Kidney epithelial cell (primary cell): Measurements from ENCODE around the gene ZSCAN9. TPM values are rescaled to one million over a fixed set of nuclear protein-coding genes. Genes with fewer than 3 reads are reported as not detected.

ENCODE experiments used
- DNase-seq: peaks from one replicate; pipeline ENCODE4 v3.0.0-alpha.2; 2010; ENCODE audit warnings: low read depth
- H3K27me3 ChIP-seq: 2 replicates; pipeline ENCODE4 v1.6.0; 2011; ENCODE audit warnings: low read length; ENCODE audit not compliant: control insufficient read depth, insufficient read depth
- H3K36me3 ChIP-seq: 2 replicates; pipeline ENCODE4 v1.5.1; 2011; ENCODE audit warnings: low read length; ENCODE audit not compliant: control insufficient read depth, insufficient read depth
- H3K4me3 ChIP-seq: 2 replicates; pipeline ENCODE4 v1.5.1; 2011; ENCODE audit warnings: low read depth, mild to moderate bottlenecking, control low read depth, low read length
- total RNA-seq: library from RNA; depleted of rRNA; stranded (reverse); fragments of >200 nt; gene quantifications from 2 replicates; pipeline ENCODE4 v1.2.3, GENCODE V29; 2015
- TF ChIP-seq, protein P1 (sequence below): IDR thresholded peaks from 2 replicates; pipeline ENCODE4 v1.5.1; 2011; ENCODE audit warnings: mild to moderate bottlenecking, moderate library complexity, low read length, control low read depth, inconsistent platforms; ENCODE audit not compliant: insufficient read depth, poor library complexity, severe bottlenecking

The ZSCAN9 gene
- total RNA-seq, 1 donor from 2014 or later = 23.7 TPM

DNA sequence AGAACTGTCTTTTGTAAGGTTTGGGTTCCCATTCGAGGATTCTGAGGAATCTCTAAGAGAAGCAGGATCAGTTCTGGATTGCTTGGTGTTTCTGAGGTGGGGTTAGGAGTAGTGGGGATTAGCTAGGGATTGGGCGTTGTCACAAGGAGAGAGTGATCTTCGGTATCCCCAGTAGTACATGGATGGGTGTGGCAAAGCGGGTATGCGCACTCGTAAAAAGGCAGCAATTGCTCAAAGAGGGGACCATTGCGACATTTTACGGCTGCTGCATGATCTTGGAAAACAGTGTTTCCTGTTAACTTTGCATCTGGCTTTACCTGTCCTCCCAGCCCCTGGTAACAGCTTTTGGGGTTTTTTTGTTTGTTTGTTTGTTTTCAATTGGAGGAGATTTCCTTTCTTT is 9.7 kb upstream of the ZSCAN9 start:
- TF ChIP-seq, protein P1, sequence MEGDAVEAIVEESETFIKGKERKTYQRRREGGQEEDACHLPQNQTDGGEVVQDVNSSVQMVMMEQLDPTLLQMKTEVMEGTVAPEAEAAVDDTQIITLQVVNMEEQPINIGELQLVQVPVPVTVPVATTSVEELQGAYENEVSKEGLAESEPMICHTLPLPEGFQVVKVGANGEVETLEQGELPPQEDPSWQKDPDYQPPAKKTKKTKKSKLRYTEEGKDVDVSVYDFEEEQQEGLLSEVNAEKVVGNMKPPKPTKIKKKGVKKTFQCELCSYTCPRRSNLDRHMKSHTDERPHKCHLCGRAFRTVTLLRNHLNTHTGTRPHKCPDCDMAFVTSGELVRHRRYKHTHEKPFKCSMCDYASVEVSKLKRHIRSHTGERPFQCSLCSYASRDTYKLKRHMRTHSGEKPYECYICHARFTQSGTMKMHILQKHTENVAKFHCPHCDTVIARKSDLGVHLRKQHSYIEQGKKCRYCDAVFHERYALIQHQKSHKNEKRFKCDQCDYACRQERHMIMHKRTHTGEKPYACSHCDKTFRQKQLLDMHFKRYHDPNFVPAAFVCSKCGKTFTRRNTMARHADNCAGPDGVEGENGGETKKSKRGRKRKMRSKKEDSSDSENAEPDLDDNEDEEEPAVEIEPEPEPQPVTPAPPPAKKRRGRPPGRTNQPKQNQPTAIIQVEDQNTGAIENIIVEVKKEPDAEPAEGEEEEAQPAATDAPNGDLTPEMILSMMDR = no peak
- Histone ChIP-seq H3K36me3 (no peaks in the 10 kb centered on the region), H3K4me3 (no peak overlapping the region), H3K27me3 (peaks cover 5% of the 10 kb centered on the region)
- DNase-seq = no peak

DNA sequence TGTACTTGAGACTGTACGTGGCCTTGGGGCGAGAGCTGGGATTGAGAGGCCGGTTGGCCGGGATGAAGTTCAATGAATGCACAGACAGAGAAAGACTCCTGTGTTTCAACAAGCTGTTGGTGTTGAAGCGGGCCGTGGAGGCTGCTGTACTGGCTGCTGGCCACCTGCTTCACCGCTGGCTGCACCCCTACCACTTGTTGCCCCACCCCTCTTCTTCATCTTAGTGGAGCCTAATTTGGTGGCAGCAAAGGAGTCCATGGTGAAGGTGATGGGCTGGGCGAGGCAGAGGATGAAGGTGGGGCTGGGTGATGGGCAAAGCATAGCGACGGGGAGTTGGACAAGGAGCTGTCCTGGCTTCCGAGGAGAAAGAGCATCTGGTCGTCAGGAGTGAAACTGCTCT is 7.2 kb upstream of the ZSCAN9 start:
- no peak overlapping the region for H3K4me3 ChIP-seq
- DNase-seq = no peak
- TF ChIP-seq, protein P1 = no peak
- no peaks in the 10 kb centered on the region for H3K36me3 ChIP-seq
- H3K27me3 ChIP-seq = peaks cover 5% of the 10 kb centered on the region

DNA sequence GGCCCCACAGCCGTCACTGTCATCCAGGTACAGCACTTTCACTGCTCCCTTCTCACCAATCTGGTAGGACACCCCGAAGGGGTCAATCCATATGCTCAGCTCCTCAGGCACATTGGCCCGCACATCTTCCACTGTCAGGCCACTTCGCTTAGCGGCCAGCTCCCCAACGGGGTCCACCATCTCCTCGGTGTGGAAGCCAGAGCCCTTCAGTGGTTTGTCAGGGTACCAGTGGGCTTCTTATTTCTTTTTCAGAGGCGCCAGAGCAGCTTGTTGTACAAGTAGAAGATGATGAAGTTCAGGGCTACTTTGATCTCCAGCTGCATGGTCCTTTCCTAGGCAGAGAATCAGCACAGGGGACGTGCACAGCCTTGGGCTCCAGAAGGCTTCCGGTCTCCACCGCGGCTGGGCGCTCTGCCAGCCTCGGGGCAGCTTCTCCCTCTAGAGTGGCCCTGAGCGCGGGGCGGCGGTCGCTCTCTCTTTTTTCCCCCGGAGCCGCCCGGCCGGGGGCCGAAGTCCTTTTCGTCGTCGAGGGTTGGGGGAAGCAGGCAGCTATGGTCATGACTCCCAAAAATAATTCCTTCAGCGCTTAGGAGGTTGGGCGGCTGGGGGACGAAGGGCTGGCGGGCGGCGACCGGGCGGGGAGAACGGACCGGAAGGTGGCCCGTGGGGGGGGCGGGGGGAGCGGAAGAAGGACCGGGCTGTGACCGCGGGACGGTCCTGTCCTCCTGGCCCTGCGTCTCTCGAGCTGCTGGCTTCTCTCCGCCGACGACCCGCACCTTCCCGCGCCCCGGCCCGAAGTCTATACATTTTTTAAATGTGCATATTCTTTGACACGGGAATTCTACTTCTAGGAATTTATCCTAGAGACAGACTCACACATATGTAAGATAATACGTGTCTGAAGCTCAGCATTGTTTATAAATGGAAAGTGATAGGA is 6.5 kb upstream of the ZSCAN9 start:
- no peaks in the 10 kb centered on the region for H3K36me3 ChIP-seq
- peak overlapping the region; percentile 52 for H3K4me3 ChIP-seq
- TF ChIP-seq, protein P1 = no peak
- no peak for DNase-seq
- H3K27me3 ChIP-seq = peaks cover 5% of the 10 kb centered on the region

DNA sequence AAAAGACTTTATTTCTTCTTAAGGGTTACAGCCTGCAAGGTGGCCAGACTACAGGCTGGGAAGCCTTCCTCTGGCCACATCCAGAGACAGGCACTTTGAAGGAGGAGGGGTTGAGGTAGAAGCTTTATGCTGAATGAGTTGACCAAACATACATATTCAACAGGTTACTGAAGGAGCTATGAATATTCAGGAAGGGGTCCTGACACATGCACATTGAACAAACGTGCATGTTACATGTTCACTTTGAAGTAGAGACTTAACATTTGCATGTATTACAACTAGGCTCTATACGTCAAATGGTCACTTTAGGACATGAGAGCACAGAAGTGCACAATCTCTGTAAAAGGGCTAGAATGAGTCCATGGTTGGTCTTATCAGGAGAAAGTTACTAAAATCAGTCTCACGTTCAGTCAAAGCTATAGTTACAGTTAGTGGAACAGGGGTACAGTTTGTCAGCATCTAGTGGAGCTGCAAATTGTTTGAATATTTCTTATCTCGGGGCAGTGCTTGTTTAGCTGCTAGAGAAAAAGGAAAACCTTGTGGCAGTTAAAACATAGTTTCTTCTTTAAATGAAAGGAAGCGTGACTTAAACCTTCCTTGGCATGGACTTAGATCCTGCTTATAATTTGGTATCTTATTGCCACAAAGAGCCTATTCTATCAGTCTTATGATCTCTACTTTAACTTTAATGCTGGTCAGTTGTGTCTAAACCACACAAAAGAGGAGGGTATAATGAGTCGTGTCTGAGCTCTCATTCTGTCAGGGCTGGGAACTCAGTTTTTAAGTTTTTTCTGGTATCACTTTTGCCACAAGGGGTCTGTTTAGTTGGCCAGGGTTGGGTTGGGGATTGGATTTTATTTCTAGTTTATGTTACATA is 4.6 kb upstream of the ZSCAN9 start:
- Histone ChIP-seq H3K36me3 (no peaks in the 10 kb centered on the region), H3K27me3 (peaks cover 3% of the 10 kb centered on the region), H3K4me3 (no peak overlapping the region)
- DNase-seq = no peak
- TF ChIP-seq, protein P1 = no peak

DNA sequence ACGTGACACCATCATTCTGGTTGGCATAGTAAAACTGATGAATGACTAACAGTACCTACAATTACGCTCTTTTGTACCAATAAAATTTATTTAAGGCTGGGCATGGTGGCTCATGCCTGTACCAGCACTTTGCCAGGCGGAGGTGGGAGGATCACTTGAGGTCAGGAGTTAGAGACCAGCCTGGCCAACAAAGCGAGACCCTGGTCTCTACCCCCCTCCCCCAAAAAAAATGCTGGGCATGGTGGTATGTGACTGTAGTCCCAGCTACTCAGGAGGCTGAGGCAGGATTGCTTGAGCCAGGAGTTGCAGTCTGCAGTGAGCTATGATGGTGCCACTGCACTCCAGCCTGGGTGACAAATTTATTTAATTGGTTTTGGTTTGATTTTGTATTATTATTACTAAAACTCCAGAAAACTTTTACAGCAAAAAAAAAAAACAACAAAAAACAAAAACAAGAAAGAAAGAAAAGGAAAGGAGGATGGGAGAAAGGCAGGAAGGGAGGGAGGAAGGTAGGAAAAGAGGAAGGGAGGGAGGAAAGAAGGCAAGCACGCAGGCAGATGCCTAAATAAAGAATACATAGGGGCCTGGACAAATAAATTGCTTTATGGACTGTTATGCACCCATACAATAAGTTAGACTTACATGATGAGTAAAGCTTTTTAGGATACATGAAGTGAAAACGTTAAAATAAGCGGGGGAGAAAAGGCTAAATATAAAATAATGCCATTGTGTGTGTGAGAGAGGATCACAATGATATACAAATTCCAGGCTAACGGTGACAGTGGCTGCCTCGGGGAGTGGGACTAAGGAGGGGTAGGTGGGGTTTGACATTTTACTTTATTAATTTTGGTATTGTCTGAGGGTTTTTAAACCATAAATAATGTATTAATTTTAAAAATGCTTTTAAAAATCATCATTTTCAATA is 682 bp upstream of the ZSCAN9 start:
- Histone ChIP-seq H3K27me3 (no peaks in the 10 kb centered on the region), H3K36me3 (peaks cover 2% of the 10 kb centered on the region), H3K4me3 (peak overlapping the region; percentile 87)
- TF ChIP-seq, protein P1 = no peak
- no peak for DNase-seq
